Mucosa of stomach (tissue), 1 donor: Measurements from ENCODE around the gene ERC2.

ENCODE experiments used
- H3K27me3 ChIP-seq: one replicate; pipeline ENCODE4 v1.7.0; 2013; ENCODE audit warnings: mild to moderate bottlenecking, low read length; ENCODE audit not compliant: control insufficient read depth, insufficient read depth
- H3K36me3 ChIP-seq: one replicate; pipeline ENCODE4 v1.7.0; 2013; ENCODE audit warnings: low read length; ENCODE audit not compliant: control insufficient read depth, insufficient read depth
- H3K4me1 ChIP-seq: one replicate; pipeline ENCODE4 v1.7.0; 2013; ENCODE audit warnings: mild to moderate bottlenecking, low read length; ENCODE audit not compliant: control insufficient read depth, insufficient read depth
- H3K4me3 ChIP-seq: one replicate; pipeline ENCODE4 v1.7.0; 2013; ENCODE audit warnings: low read length
- H3K9ac ChIP-seq: one replicate; pipeline ENCODE4 v1.7.0; 2013; ENCODE audit warnings: mild to moderate bottlenecking, low read length, moderate library complexity
- H3K9me3 ChIP-seq: one replicate; pipeline ENCODE4 v1.7.0; 2013; ENCODE audit warnings: mild to moderate bottlenecking, low read length, moderate library complexity; ENCODE audit not compliant: control insufficient read depth
- donor health status: Pancreatic carcinoma.

Gene ERC2

DNA sequence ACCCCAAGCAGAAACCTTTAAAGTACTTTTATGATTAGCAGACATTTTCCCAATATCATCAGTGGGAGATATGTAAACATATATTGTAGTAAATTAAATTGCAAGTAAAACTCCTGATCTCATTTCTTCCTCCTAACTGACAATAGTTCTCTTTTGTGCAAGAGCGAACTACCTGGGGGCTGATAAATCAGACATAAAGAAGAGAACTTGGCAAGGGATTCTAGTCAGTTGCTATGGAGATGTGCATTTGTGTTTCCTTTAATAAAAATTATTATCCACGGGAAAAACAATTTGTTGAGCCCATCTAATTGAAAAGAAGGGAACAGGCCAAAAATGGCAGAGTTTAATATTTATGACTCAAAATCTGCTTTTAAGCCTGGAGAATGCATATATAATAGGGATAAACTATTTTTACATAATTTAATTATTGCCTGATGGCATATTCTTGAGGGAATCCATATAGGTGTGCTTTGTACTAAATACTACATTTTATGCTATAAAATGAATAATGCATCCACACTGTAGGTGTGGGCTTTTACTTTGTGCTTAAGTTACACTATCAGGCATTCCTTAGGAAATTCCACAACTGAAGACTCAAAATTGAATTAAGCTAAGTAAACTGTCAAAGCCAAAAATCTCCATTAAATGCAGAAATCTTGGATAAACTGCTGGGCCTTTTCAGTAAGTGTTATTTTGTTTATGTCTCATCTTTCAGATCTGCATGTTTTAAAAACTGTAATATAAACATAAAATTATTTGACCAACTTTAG is 258.1 kb downstream of the ERC2 start:
- Histone ChIP-seq H3K36me3 (no peaks in the 10 kb centered on the region), H3K4me1 (no peaks in the 10 kb centered on the region), H3K9me3 (no peaks in the 10 kb centered on the region), H3K9ac (no peak overlapping the region), H3K4me3 (no peak overlapping the region), H3K27me3 (no peaks in the 10 kb centered on the region)

DNA sequence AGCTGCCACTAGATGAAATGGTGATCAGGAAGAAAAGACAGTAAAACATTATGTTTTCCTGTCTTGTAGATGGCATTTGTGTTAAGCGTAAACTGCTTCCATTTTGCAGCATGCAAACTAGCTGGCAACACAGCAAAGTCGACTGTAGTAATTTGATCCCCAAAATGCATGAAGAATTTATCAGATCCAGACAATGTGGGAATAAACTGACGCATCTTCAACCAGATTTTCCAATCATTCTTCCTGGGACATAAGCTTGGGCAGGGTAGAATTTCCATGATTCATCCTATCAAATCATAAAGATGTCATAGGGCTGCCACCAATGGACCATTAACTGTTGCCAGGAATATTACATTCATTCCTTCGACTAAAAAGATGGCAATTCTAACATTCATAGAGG is 260.3 kb downstream of the ERC2 start:
- Histone ChIP-seq H3K36me3 (no peaks in the 10 kb centered on the region), H3K27me3 (no peaks in the 10 kb centered on the region), H3K9ac (no peak overlapping the region), H3K9me3 (no peaks in the 10 kb centered on the region), H3K4me1 (no peaks in the 10 kb centered on the region), H3K4me3 (no peak overlapping the region)

DNA sequence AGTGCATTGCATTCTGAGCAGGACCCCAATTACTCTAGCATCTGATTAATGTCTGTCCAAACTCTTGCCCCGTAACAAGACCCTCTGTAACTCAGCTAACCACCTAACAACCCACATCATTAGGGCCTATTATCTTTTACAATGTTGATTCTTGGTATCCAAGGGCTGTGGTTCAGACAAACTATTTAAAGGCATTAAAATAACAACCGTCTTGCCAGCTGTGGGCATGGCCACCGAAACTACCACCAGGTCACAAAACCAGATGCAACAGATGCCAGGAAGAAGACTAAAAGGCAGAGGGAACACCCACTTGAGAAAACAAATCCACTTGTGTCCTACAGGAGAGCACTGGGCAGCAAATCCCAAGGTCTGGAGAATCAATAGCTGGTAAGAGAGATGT is 262.9 kb downstream of the ERC2 start:
- Histone ChIP-seq H3K9ac (no peak overlapping the region), H3K9me3 (no peaks in the 10 kb centered on the region), H3K36me3 (no peaks in the 10 kb centered on the region), H3K4me1 (no peaks in the 10 kb centered on the region), H3K4me3 (no peak overlapping the region), H3K27me3 (no peaks in the 10 kb centered on the region)

DNA sequence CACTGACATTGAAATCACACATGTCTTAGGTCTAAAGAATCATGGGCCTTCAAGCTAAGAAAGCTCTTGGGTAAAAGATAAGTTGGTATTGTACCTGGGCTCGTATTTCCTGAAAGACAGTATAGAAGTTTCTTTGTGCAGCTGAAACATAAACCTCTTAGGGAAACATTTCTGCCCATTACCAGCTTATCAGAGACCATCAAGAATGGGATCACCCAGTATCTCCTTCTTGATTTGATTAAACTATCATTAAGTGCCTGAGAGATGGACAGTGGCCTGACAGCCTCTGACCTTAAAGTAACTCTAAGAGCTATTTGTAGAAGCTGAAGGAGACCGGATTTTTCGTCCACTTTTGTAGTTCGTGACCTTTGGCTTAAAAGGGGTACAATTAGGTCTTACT is 265.3 kb downstream of the ERC2 start:
- no peaks in the 10 kb centered on the region for H3K9me3 ChIP-seq
- H3K4me3 ChIP-seq = no peak overlapping the region
- H3K9ac ChIP-seq = no peak overlapping the region
- no peaks in the 10 kb centered on the region for H3K27me3 ChIP-seq
- H3K36me3 ChIP-seq = no peaks in the 10 kb centered on the region
- no peaks in the 10 kb centered on the region for H3K4me1 ChIP-seq

DNA sequence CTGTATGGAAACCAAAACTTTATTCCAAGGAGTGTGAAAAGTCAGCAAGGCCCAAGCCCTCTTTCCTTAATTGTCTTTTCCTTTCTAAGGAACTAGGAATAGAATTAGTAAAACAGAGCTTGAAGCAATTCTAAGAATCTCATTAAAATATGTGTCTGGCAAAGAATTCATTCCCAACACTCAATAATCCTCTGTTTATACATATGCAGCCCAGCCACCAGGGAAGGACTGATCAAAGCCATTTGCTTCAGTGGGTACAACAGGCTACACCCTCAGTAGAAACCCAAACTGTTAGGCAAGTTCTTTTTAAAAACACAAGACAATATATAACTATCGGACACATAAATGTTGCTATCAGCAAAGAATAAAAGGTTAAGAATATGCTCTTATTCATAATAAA is 266.9 kb downstream of the ERC2 start:
- no peaks in the 10 kb centered on the region for H3K36me3 ChIP-seq
- no peak overlapping the region for H3K9ac ChIP-seq
- H3K4me1 ChIP-seq = no peaks in the 10 kb centered on the region
- no peaks in the 10 kb centered on the region for H3K27me3 ChIP-seq
- H3K9me3 ChIP-seq = no peaks in the 10 kb centered on the region
- no peak overlapping the region for H3K4me3 ChIP-seq

DNA sequence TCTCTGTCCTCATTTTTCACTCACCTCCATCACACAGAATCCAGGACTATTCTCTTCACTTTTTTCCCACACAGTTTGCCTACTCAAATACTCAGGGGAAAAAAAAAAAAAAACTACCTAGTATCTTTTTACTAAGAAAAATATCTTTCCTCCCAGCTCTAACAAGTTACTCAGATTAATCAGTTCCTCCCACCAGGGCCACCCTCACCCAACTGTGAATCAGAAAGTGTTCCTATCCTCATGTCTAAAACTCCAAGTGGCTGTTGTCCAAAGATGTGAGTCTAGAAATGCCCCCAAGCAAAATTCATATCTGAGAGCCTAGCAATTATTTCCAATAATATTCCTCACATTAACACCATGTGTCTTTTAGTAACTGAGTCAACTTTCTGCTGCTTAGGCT is 268.0 kb downstream of the ERC2 start:
- no peaks in the 10 kb centered on the region for H3K4me1 ChIP-seq
- no peak overlapping the region for H3K4me3 ChIP-seq
- no peak overlapping the region for H3K9ac ChIP-seq
- no peaks in the 10 kb centered on the region for H3K9me3 ChIP-seq
- H3K27me3 ChIP-seq = no peaks in the 10 kb centered on the region
- no peaks in the 10 kb centered on the region for H3K36me3 ChIP-seq

DNA sequence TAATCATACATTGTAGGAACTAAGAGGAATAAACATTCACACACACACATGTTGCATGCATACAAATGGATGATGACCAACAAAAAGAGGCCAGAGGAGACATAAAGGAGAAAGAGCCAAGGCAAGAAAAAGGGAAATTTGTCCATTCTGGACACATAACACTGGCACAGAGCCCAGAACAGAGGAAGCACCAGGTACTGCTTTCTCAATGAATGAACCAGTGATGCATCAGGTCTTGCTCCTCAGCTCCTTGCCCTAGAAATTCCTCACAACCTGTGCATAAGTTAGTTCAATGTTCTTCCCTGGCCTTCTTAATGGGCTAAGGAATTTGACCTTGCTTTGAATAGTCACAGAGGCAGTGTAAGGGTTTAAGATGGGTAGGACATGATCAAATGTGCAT is 270.3 kb downstream of the ERC2 start:
- no peaks in the 10 kb centered on the region for H3K36me3 ChIP-seq
- no peaks in the 10 kb centered on the region for H3K9me3 ChIP-seq
- no peaks in the 10 kb centered on the region for H3K27me3 ChIP-seq
- no peak overlapping the region for H3K9ac ChIP-seq
- H3K4me1 ChIP-seq = no peaks in the 10 kb centered on the region
- H3K4me3 ChIP-seq = no peak overlapping the region

DNA sequence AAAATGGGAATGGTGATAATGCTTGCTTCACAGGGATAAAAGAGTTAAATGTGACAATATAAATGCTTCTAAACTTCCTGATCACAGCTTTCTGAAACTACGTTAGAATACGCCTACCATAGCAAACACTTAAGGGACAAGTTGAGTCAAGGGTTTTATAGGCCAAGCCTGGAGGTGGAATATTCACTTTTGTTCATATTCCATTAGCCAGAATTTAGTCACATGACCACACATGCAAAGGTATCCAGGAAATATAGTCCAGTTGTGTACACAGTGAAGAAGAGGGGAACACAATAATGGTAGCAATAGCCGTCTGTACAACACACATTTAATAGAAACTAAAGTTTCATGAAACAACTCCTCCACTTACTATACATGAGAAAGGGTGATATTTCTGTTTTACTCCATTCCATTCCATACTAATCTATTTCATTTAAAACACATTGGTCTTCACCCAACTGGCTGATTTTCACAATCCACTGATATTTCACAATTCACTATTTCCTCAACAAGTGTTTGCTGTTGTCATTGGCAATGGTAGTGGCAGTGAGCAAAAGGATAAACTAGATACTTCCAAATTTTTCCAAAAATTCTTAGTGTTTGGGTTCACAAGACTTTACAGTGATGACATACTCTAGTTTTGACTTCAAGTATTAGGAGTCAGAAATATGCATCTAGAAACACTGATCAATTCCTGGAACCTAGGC is 270.9 kb downstream of the ERC2 start:
- Histone ChIP-seq H3K9ac (no peak overlapping the region), H3K4me1 (no peaks in the 10 kb centered on the region)

DNA sequence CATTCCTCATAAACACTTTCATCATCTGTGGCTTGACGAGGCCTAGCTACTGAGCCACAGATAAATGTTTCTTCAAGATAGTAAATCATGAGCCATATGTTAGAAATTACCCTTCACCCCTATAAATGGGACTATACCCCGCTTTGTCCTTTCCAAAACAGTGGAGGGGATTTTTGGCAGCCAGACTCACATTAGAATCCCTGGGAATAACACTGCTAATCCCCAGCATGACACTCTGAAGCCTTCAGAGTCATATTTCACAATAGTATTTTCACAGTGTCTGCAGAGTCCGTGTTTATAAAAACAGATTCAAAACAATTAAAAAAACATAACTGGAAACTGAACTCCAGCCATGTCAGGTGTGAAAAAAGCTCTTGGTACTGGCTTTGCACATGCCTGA is 271.6 kb downstream of the ERC2 start:
- H3K36me3 ChIP-seq = no peaks in the 10 kb centered on the region
- H3K4me1 ChIP-seq = no peaks in the 10 kb centered on the region
- H3K27me3 ChIP-seq = no peaks in the 10 kb centered on the region
- H3K9me3 ChIP-seq = no peaks in the 10 kb centered on the region
- H3K4me3 ChIP-seq = no peak overlapping the region
- no peak overlapping the region for H3K9ac ChIP-seq

More for the DNA sequence above, 270.9 kb downstream of the ERC2 start:
- H3K36me3 ChIP-seq = no peaks in the 10 kb centered on the region
- H3K4me3 ChIP-seq = no peak overlapping the region
- H3K27me3 ChIP-seq = no peaks in the 10 kb centered on the region
- no peaks in the 10 kb centered on the region for H3K9me3 ChIP-seq

DNA sequence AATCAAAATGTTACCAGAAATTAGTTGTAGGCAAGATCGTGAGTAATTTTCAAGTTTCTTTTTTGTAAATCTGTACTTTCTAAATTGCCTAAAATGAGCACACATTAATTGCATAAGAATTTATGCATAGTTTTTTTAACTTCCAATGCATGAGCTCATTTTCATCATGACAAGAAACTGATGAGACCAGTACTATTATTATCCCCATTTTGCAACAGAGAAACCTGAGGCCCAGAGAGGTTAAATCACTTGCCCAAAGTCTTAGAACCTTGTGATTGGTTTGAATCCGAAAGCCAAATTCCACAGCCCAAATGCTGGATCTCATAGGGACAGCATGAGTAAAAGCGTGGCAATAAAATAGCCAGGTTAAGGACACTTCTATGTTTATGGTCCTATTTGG is 274.7 kb downstream of the ERC2 start:
- no peak overlapping the region for H3K4me3 ChIP-seq
- H3K4me1 ChIP-seq = no peaks in the 10 kb centered on the region
- no peaks in the 10 kb centered on the region for H3K9me3 ChIP-seq
- H3K27me3 ChIP-seq = no peaks in the 10 kb centered on the region
- H3K9ac ChIP-seq = no peak overlapping the region
- no peaks in the 10 kb centered on the region for H3K36me3 ChIP-seq

DNA sequence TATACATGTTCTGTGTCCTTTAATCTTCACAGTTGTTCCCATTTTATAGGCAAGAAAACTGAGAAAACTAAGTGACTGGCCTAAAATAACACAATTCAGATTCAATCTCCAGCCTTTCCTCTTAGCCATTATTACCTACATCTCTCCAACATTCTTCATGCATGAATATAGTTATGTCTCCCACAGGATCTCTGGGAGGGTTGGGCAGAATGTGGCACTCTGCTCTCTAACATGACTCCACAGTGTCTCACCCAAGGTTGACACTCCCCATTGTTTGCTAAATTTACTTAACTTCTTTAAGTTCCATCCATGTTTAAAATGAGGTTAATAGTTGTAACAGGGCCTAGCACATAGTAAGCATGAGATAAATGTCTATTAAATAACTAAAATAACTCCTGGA is 276.3 kb downstream of the ERC2 start:
- Histone ChIP-seq H3K36me3 (no peaks in the 10 kb centered on the region), H3K27me3 (no peaks in the 10 kb centered on the region), H3K4me1 (no peaks in the 10 kb centered on the region), H3K4me3 (no peak overlapping the region), H3K9me3 (no peaks in the 10 kb centered on the region), H3K9ac (no peak overlapping the region)

DNA sequence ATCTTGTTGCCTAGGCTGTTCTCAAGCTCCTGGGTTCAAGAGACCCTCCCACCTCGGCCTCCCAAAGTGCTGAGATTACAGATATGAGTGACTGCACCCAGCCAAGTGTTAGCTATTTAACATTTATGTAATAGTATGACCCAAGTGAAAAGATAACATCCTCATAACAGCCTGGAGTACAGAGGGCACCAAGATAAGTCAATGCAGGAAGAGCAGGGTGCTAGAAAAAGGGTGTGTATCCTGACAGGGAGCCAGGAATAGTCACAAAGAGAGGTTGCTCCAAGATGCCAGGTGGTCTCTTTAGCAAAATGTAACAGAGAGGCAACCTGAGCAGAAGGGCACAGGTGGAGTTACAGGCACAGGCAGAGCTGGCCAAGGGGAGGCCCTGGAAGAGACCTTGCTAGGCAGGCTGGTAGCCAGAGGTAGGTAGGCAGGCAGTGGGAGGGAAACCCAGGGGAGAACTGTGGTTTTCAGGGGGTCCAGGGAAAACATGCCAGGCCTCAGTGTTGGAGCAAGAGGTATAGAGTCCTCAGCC is 277.4 kb downstream of the ERC2 start:
- Histone ChIP-seq H3K4me3 (no peak overlapping the region), H3K36me3 (no peaks in the 10 kb centered on the region), H3K27me3 (no peaks in the 10 kb centered on the region), H3K9me3 (no peaks in the 10 kb centered on the region), H3K9ac (no peak overlapping the region), H3K4me1 (no peaks in the 10 kb centered on the region)
